ENCODE measurements around the gene GRIFIN. TPM values are rescaled to one million over a fixed set of nuclear protein-coding genes. Genes with fewer than 3 reads are reported as not detected.

Gene GRIFIN
- total RNA-seq, 2 experiments from 2014 or later: not detected

DNA sequence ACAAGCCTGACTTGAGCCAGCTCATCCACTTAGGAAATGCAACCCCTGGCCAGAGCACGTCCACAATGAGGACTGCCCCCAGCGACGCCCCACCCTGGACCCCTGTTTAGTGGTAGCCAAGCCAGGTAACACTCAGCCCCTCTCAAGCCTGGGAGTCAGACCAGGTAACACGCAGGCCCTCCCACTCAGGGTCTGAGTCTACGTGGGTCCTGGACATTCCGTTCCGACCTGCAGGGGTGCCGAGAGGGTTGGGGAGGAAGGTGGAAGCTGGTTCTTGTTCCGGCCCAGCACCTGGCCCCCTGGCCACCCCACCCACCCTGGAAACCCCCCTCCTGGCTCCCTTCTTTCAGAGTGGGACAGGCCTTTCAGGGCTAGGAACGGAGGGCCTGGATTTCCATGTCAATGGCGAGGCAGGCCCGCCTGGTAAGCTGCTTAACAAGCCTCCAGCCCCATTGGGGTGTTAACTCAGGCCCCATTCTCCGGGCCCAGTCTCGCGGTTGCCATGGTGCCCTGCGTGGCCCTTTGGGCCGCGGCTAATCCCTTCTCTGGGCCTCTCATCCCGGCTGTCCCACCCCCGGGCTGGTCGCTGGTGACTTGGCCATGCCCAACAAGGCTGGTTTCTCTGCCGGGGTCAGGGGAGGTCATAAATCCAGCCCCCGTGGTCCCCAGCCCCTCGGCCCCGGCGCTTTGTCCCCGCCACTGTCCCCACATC is 23.7 kb upstream of the GRIFIN start:
- ChIA-PET CTCF (interaction anchor here (0.8 kb wide), 1 partner anchor 171 kb away, joined by 3 read pairs; no protein-coding TSS in a partner anchor), POLR2A (interaction anchor here (0.7 kb wide), 1 partner anchor 9 kb away, joined by 3 read pairs; no protein-coding TSS in a partner anchor)
- Mint-ChIP-seq H3K4me1 (ENCODE audit: low read depth) (peaks cover 9% of the 10 kb centered on the region), H3K27ac (no peak overlapping the region), H3K27me3 (peaks cover 4% of the 10 kb centered on the region), H3K4me3 (no peak overlapping the region), H3K9me3 (no peaks in the 10 kb centered on the region), H3K36me3 (ENCODE audit: low read depth) (no peaks in the 10 kb centered on the region)
- TF ChIP-seq, protein P1, sequence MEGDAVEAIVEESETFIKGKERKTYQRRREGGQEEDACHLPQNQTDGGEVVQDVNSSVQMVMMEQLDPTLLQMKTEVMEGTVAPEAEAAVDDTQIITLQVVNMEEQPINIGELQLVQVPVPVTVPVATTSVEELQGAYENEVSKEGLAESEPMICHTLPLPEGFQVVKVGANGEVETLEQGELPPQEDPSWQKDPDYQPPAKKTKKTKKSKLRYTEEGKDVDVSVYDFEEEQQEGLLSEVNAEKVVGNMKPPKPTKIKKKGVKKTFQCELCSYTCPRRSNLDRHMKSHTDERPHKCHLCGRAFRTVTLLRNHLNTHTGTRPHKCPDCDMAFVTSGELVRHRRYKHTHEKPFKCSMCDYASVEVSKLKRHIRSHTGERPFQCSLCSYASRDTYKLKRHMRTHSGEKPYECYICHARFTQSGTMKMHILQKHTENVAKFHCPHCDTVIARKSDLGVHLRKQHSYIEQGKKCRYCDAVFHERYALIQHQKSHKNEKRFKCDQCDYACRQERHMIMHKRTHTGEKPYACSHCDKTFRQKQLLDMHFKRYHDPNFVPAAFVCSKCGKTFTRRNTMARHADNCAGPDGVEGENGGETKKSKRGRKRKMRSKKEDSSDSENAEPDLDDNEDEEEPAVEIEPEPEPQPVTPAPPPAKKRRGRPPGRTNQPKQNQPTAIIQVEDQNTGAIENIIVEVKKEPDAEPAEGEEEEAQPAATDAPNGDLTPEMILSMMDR (IDR thresholded peaks at IDR 0.05): no peak
- DNase-seq: no peak
- intact Hi-C loops (cut with micrococcal nuclease): no loop called here
- ATAC-seq: no peak

DNA sequence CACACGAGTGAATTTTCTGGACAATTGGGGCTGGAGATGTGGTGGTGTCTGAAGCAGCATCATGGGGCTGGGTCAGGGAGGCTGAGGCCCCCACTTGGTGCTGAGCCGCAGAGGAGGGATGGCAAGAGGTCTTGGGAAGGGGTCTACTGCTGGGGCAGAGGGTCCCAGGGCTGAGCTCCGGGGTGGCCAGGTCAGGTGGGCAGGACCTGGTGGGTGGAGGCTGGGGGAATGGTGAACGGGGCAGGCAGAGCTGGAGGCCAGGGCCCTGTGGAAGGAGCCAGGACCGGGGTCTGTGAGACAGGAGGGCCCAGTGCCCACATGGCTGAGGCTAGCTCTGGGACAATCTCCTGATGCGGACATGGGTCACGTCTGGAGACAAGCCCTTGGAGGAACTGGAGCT is 23.0 kb upstream of the GRIFIN start:
- peaks cover 4% of the 10 kb centered on the region for H3K27me3 Mint-ChIP-seq
- DNase-seq (no peak), ATAC-seq (no peak)
- peaks cover 9% of the 10 kb centered on the region for H3K4me1 Mint-ChIP-seq (ENCODE audit: low read depth)
- TF ChIP-seq, protein P1 (IDR thresholded peaks at IDR 0.05): no peak
- POLR2A ChIA-PET: interaction anchor here (0.7 kb wide), 1 partner anchor 9 kb away, joined by 3 read pairs; no protein-coding TSS in a partner anchor
- intact Hi-C loops (cut with micrococcal nuclease): no loop called here
- no peak overlapping the region for H3K27ac Mint-ChIP-seq
- H3K36me3 Mint-ChIP-seq (ENCODE audit: low read depth): no peaks in the 10 kb centered on the region
- H3K9me3 Mint-ChIP-seq: no peaks in the 10 kb centered on the region
- CTCF ChIA-PET: interaction anchor here (0.8 to 1.5 kb wide), 3 partner anchors 16 to 171 kb away, joined by 3 to 9 read pairs (median 4); no protein-coding TSS in a partner anchor
- no peak overlapping the region for H3K4me3 Mint-ChIP-seq

DNA sequence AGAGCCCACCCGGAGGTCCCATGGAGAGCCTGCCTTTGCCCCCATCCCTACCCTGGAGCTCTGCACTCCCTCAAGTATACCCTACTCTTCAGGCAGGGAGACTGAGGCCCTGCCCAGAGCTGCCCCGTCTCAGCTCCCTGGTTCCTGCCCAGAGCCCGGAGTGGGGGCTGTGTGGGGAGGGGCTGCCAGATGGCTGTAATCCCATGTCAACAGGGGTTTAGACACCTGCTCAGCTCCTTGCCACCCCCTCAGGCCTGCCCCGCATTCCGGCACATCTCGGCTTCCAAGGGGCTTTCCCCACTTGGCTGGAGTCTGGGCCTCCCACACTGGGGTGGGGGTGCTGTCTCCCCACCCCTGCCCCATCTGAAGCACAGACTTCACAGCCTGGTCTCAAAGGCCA is 22.5 kb upstream of the GRIFIN start:
- CTCF ChIA-PET: interaction anchor here (1.0 to 1.5 kb wide), 2 partner anchors 15 to 30 kb away, joined by 4 to 9 read pairs; no protein-coding TSS in a partner anchor

DNA sequence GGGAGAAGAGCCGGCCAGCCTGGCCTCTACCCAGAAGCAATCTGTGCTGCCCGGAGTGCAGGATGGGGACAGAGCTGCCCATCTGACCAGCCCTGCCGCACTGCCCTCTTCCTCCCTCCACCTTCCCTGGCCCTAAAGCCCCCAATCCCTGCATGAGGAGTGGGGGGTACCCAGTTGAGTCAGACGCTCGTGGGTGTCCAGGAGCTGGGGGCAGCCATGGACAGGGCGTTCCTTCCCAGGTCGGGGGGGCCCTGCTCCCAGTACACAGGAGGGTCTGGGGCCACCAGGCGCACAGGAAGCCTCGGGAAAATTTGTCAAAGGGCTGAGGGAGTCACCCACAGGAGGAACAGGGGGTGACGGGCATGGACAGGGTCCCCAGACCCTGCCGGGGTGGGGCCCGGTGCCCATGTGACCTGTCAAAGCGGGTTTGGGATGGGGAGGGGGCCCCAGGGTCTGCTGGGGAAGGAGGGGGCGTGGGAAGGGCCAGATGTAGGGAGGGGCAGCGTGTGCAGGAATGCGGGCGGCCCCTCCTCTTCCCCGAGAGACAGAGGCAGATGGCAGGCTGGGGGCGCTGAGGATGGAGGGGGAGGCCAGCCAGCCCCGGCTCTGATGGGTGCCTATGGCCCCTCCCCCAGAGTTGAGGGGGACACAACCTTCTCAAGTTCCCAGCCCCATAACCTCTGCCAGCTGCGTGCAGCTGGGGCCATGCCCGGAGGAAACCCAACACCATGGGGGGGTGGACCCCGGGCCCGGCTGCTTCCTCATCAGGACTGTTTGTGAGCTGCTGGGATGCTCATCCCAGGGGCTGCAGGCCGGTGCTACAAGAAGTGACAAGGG is 21.5 kb upstream of the GRIFIN start:
- no peak overlapping the region for H3K4me3 Mint-ChIP-seq
- CTCF ChIA-PET: interaction anchor here (1.0 to 1.5 kb wide), 2 partner anchors 14 to 29 kb away, joined by 4 to 9 read pairs; no protein-coding TSS in a partner anchor
- H3K36me3 Mint-ChIP-seq (ENCODE audit: low read depth): no peaks in the 10 kb centered on the region
- peaks cover 4% of the 10 kb centered on the region for H3K27me3 Mint-ChIP-seq
- POLR2A ChIA-PET: no interaction called here
- TF ChIP-seq, protein P1 (IDR thresholded peaks at IDR 0.05): no peak
- intact Hi-C loops (cut with micrococcal nuclease): no loop called here
- no peaks in the 10 kb centered on the region for H3K9me3 Mint-ChIP-seq
- DNase-seq: no peak
- no peak for ATAC-seq
- no peaks in the 10 kb centered on the region for H3K4me1 Mint-ChIP-seq (ENCODE audit: low read depth)
- H3K27ac Mint-ChIP-seq: no peak overlapping the region

More for the DNA sequence above, 22.5 kb upstream of the GRIFIN start:
- peaks cover 6% of the 10 kb centered on the region for H3K4me1 Mint-ChIP-seq (ENCODE audit: low read depth)
- H3K36me3 Mint-ChIP-seq (ENCODE audit: low read depth): no peaks in the 10 kb centered on the region
- no peak overlapping the region for H3K4me3 Mint-ChIP-seq
- peaks cover 4% of the 10 kb centered on the region for H3K27me3 Mint-ChIP-seq
- intact Hi-C loops (cut with micrococcal nuclease): no loop called here
- POLR2A ChIA-PET: no interaction called here
- H3K27ac Mint-ChIP-seq: no peak overlapping the region
- TF ChIP-seq, protein P1 (IDR thresholded peaks at IDR 0.05): no peak
- no peaks in the 10 kb centered on the region for H3K9me3 Mint-ChIP-seq
- no peak for DNase-seq
- ATAC-seq: no peak

Data from activated CD8-positive, alpha-beta T cell treated with anti-CD3 and anti-CD28 coated beads for 36 hours (primary cell).